Fibroblast of the aortic adventitia (primary cell): ENCODE measurements around the gene NPC2. TPM values are rescaled to one million over a fixed set of nuclear protein-coding genes. Genes with fewer than 3 reads are reported as not detected.

Source experiments
- DNase-seq: peaks from one replicate; pipeline ENCODE4 v3.0.0-alpha.2; 2010; ENCODE audit warnings: low read depth
- H3K4me3 ChIP-seq: 2 replicates; pipeline ENCODE4 v1.5.1; 2011; ENCODE audit warnings: low read depth, mild to moderate bottlenecking, control low read depth, low read length, moderate library complexity
- total RNA-seq: library from RNA; depleted of rRNA; stranded (reverse); fragments of >200 nt; gene quantifications from 2 replicates; pipeline ENCODE4 v1.2.3, GENCODE V29; 2012; ENCODE audit warnings: low replicate concordance
- TF ChIP-seq, protein P1 (sequence below): IDR thresholded peaks from 2 replicates; pipeline ENCODE4 v1.5.1; 2011; ENCODE audit warnings: mild to moderate bottlenecking, low read length, control low read depth, inconsistent platforms; ENCODE audit not compliant: insufficient read depth

The NPC2 gene
- total RNA-seq, 1 donor: 291 TPM

DNA sequence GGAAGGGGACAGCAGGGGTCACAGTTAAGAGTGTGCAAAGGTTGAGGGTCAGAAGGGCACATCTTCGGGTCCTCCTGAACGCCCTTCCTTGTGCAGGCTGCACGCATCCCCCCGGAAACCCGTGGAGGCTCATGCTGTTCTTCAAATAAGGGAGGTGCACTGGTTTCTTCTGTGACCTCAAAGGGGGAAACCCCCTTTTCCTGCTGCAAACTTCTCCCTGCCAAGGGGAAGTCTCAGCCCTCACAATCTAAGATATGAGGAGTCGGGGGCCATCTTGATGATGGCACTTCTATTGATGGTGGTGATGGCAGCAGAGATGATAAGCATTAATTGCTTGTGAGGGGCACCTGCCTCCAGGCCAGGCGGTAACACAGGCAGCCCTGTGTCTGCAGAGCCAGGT is 40.5 kb upstream of the NPC2 start:
- DNase-seq: no peak
- H3K4me3 ChIP-seq: no peak overlapping the region

DNA sequence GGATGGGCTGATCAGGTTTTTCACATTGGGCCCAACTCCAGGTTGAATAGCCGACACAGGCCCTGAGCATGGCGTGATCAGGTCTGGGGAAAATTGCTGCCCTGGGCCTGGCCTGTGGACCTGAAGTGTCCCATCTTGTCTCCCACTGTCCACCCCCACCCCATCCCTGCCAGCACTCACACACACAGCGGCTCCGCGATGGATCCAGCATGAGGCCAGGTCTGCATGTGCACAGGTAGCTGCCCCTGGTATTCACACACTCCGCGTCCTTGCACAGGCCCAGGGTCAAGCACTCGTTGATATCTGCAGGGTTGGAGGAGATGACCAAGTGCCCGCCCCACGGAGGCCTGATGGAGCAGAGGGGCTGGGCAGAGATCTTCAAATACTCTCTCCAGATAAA is 39.1 kb upstream of the NPC2 start:
- no peak for DNase-seq
- TF ChIP-seq, protein P1, sequence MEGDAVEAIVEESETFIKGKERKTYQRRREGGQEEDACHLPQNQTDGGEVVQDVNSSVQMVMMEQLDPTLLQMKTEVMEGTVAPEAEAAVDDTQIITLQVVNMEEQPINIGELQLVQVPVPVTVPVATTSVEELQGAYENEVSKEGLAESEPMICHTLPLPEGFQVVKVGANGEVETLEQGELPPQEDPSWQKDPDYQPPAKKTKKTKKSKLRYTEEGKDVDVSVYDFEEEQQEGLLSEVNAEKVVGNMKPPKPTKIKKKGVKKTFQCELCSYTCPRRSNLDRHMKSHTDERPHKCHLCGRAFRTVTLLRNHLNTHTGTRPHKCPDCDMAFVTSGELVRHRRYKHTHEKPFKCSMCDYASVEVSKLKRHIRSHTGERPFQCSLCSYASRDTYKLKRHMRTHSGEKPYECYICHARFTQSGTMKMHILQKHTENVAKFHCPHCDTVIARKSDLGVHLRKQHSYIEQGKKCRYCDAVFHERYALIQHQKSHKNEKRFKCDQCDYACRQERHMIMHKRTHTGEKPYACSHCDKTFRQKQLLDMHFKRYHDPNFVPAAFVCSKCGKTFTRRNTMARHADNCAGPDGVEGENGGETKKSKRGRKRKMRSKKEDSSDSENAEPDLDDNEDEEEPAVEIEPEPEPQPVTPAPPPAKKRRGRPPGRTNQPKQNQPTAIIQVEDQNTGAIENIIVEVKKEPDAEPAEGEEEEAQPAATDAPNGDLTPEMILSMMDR: no peak
- no peak overlapping the region for H3K4me3 ChIP-seq

More for the DNA sequence above, 40.5 kb upstream of the NPC2 start:
- TF ChIP-seq, protein P1: no peak

DNA sequence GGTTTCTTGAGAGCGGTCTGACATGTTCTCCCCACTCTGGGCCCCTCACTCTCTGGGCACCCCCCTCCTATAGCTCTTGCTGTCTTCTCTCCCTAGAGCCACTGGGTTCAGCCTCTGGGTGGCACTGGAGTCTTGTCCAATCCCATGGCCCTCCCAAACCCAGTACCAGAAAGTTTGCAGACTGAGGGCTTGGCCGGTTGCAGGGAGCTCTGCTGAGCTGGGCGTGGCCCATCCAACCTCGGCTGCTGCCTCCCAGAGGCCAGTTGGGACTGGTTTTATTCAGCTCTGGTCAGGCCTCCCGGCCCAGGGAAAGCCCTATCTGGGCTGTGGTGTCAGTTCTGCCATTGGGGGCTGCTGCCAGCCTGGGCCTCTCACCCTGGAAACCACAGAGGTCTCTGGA is 38.4 kb upstream of the NPC2 start:
- DNase-seq: peak; percentile 72
- TF ChIP-seq, protein P1: peak; percentile 46

DNA sequence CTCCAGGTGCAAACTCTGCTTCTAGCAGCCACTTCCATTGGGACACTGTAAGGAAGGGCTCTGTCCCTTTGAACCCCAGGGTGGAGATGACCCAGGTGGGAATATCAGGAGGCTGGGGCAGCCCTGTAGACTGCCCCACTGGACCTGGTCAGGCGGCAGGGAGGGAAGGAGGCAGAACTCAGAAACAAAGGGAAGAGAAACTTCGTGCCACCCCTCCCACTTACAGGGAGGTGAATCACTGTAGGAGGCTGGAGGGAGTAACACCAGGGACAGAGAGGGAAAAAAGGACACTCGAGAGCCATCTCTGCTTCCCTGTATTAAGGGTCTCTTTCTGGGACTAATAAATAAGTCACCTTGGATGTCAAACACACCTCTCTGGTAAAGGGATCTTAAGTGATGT is 37.9 kb upstream of the NPC2 start:
- no peak for DNase-seq
- TF ChIP-seq, protein P1: no peak

More for the DNA sequence above, 38.4 kb upstream of the NPC2 start:
- H3K4me3 ChIP-seq: no peak overlapping the region

DNA sequence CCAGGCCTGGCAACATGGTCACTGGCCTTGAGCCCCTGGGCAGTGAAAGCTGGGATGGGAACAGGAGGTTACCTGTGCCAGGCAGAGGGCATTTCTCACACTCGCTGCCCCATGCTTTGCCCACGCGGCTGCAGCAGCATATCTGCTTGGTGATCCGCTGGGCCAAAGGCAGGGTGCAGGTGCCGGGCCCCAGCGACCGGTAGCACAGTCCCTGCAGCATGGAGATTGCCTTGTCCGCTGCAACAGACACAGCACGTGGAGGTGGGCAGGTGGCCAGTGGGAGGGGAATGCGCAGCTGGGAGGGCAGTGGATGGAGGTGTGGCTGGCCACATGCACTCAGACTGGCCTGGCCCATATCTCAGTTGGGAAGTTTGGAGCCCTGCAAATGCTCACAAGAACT is 35.8 kb upstream of the NPC2 start:
- no peak for DNase-seq
- no peak overlapping the region for H3K4me3 ChIP-seq
- TF ChIP-seq, protein P1: no peak

More for the DNA sequence above, 37.9 kb upstream of the NPC2 start:
- H3K4me3 ChIP-seq: no peak overlapping the region

DNA sequence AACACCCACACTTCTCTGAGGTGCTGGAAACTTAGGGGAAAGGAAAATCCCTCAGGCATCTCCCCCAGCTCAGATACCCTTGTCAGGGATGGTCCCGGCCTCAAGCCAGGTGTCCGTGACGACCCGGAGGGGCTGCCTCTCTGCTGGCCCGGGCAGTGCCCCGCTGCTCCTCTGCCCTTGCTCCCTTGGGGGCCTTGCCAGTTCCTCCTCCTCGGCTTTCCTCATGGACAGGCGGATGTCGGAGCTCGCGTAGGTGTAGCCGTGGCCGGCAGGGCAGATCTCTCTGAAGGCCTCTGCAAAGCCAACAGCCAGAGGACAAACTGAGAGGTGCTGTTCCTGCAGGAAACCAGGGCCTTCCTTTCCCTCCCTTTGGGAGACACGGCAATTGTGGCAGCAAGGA is 35.3 kb upstream of the NPC2 start:
- H3K4me3 ChIP-seq: no peak overlapping the region
- no peak for DNase-seq
- TF ChIP-seq, protein P1: no peak

DNA sequence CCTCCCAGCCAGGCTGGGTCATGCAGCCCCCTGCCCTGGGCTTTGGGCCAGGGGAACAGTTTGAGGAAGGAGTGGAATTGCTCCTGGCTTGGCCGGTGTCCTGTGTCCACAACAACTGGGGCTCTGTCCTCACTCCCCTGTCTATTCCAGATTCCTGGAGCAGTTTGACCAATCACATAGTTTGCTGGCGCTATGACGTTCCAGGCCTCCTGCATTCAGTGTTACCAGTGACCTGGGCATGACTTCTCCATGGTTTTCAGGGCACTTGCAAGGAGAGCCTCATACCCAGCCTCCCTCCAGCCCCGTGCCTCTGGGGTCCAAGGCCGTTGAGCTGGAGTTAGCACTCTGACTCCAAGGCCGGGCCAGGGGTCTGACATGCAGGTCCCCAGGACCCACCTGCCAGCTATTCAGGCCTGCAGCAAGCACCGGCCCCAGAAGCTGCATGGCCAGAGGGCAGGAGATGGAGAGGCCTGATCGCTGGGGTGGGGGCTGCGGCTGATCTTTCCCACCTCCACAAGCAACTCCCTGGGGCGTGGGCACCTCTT is 34.7 kb upstream of the NPC2 start:
- DNase-seq: no peak
- no peak overlapping the region for H3K4me3 ChIP-seq
- TF ChIP-seq, protein P1: no peak
